ENCODE results near the gene RERE. TPM values are rescaled to one million over a fixed set of nuclear protein-coding genes. Genes with fewer than 3 reads are reported as not detected.

Gene RERE
- total RNA-seq, 1 experiment from 2014 or later, result 217 TPM

DNA sequence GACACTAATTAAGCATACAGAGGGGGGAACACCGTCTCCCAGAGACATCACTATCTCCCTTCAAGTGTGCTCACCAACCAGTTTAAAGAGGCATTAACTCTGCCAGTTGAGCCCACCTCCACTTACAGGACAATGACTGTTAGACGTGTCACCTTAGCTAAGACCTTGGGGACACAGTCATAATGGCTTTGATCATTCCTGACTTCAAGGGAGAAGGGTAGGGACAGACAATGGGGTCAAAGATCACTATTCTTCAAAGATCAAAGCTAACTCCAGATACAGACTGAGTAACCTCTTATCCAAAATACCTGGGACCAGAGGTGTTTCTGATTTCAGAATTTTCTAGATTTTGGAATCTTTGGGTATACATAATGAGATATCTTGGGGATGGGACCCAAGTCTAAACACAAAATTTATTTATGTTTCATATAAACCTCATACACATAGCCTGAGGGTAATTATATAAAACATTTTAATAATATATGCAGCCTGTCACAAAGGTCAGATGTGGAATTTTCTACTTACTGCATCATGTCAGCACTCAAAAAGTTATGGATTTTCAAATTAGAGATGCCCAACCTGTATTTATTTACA, 253.4 kb downstream of the RERE start:
- TF ChIP-seq, protein P1, sequence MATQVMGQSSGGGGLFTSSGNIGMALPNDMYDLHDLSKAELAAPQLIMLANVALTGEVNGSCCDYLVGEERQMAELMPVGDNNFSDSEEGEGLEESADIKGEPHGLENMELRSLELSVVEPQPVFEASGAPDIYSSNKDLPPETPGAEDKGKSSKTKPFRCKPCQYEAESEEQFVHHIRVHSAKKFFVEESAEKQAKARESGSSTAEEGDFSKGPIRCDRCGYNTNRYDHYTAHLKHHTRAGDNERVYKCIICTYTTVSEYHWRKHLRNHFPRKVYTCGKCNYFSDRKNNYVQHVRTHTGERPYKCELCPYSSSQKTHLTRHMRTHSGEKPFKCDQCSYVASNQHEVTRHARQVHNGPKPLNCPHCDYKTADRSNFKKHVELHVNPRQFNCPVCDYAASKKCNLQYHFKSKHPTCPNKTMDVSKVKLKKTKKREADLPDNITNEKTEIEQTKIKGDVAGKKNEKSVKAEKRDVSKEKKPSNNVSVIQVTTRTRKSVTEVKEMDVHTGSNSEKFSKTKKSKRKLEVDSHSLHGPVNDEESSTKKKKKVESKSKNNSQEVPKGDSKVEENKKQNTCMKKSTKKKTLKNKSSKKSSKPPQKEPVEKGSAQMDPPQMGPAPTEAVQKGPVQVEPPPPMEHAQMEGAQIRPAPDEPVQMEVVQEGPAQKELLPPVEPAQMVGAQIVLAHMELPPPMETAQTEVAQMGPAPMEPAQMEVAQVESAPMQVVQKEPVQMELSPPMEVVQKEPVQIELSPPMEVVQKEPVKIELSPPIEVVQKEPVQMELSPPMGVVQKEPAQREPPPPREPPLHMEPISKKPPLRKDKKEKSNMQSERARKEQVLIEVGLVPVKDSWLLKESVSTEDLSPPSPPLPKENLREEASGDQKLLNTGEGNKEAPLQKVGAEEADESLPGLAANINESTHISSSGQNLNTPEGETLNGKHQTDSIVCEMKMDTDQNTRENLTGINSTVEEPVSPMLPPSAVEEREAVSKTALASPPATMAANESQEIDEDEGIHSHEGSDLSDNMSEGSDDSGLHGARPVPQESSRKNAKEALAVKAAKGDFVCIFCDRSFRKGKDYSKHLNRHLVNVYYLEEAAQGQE (IDR thresholded peaks at IDR 0.05; ENCODE audit: insufficient read depth in 1 of 2, low read depth in 2 of 2, low read length in 1 of 2), result no peak
- no peak for TF ChIP-seq SIN3A (IDR thresholded peaks at IDR 0.05; ENCODE audit: borderline replicate concordance, insufficient read depth, low read depth, low read length)
- TF ChIP-seq CTCF (IDR thresholded peaks at IDR 0.05), result no peak
- TF ChIP-seq POLR2AphosphoS5 (IDR thresholded peaks at IDR 0.05; ENCODE audit: low read depth, low read length), result no peak
- no peak for TF ChIP-seq TCF7L2 (IDR thresholded peaks at IDR 0.05; ENCODE audit: low read depth, low read length)
- intact Hi-C loops (cut with micrococcal nuclease; ENCODE audit: unreplicated experiment) (no loop called here), in situ Hi-C loops (cut with HindIII; ENCODE audit: low pct_unique_long_range_greater_than_20kb, low sequenced_read_pairs) (no loop called here)
- BruUV-seq (replicated peaks), result TSS peak; percentile 6
- H3K36me3 ChIP-seq (ENCODE audit: control insufficient read depth, insufficient read depth, low read length), result no peaks in the 10 kb centered on the region
- POLR2A ChIA-PET, result no interaction called here
- no peak overlapping the region for H3K4me3 ChIP-seq (ENCODE audit: low read depth in 2 of 2, low read length in 2 of 2)
- no peaks in the 10 kb centered on the region for H3K27me3 ChIP-seq (ENCODE audit: control insufficient read depth, insufficient read depth, low read length)
- no peaks in the 10 kb centered on the region for H3K9me3 ChIP-seq (ENCODE audit: control insufficient read depth, insufficient read depth, low read depth, low read length)
- DNase-seq (ENCODE audit: low read depth, low spot score), result no peak
- CTCF ChIA-PET, result interaction anchor here (0.6 kb wide), 1 partner anchor 288 kb away, joined by 10 read pairs; no protein-coding TSS in a partner anchor
- peaks cover 46% of the 10 kb centered on the region for H3K4me1 ChIP-seq (ENCODE audit: control insufficient read depth, insufficient read depth, low read length)
- ATAC-seq, result no peak
- H3K27ac ChIP-seq (ENCODE audit: low read length), result no peak overlapping the region

DNA sequence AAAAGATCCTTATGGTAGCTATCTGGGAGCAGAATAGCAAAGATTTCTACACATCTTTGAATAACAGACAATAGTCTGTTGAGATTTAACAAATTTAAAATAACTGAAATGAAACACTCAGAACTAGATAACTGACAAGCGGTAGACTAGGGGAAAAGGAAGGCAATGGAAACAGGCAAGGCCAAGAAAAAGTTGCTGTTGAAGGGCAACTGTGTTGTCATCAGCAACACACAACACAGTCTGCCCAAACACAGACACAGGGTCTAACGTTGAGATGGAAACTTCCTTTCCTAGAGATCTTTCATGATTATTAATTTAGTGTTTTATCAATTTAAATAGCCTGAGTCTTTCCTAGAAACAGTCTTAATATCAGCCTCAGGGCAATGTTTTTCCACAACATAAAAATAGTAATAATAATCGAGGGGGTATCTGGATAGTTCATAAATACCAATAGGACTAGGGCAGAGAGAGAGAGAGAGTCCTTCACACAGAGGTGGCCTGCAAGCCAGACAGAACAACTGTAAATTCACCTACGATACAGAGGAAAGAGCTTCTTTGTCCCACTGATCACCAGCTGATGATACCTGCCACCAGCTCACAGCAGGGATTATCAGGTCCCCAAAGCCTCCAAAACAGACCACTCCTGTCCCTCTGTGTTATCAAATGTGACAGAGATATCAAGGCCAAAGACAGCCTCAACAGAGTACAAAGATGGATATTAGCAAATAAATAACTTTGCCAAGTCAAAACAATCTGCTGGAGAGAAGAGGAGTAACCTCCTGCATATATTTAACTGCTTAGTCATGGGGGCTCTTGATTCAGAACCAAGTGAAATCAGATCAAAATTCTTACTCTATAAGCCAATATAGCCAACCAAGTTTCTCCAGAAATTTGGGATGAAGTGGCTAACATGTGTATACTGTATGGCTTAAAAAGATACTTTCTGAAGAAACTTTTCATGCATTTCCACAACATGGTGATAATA, 254.3 kb downstream of the RERE start:
- BruUV-seq (replicated peaks), result no TSS peak
- peaks cover 46% of the 10 kb centered on the region for H3K4me1 ChIP-seq (ENCODE audit: control insufficient read depth, insufficient read depth, low read length)
- no peaks in the 10 kb centered on the region for H3K27me3 ChIP-seq (ENCODE audit: control insufficient read depth, insufficient read depth, low read length)
- H3K4me3 ChIP-seq (ENCODE audit: low read depth in 2 of 2, low read length in 2 of 2), result no peak overlapping the region
- H3K27ac ChIP-seq (ENCODE audit: low read length), result peak overlapping the region; percentile 5
- no peaks in the 10 kb centered on the region for H3K36me3 ChIP-seq (ENCODE audit: control insufficient read depth, insufficient read depth, low read length)
- DNase-seq (ENCODE audit: low read depth, low spot score) (no peak), ATAC-seq (peak; percentile 33)
- intact Hi-C loops (cut with micrococcal nuclease; ENCODE audit: unreplicated experiment), result no loop called here
- TF ChIP-seq TCF7L2 (IDR thresholded peaks at IDR 0.05; ENCODE audit: low read depth, low read length) (no peak), CTCF (IDR thresholded peaks at IDR 0.05) (no peak), SIN3A (IDR thresholded peaks at IDR 0.05; ENCODE audit: borderline replicate concordance, insufficient read depth, low read depth, low read length) (no peak), POLR2AphosphoS5 (IDR thresholded peaks at IDR 0.05; ENCODE audit: low read depth, low read length) (no peak)
- TF ChIP-seq, protein P1 (IDR thresholded peaks at IDR 0.05; ENCODE audit: insufficient read depth in 1 of 2, low read depth in 2 of 2, low read length in 1 of 2), result no peak
- in situ Hi-C loops (cut with HindIII; ENCODE audit: low pct_unique_long_range_greater_than_20kb, low sequenced_read_pairs), result no loop called here
- ChIA-PET CTCF (interaction anchor here (0.6 to 1.3 kb wide), 3 partner anchors 71 to 289 kb away, joined by 3 to 10 read pairs (median 6); no protein-coding TSS in a partner anchor), POLR2A (no interaction called here)
- H3K9me3 ChIP-seq (ENCODE audit: control insufficient read depth, insufficient read depth, low read depth, low read length), result no peaks in the 10 kb centered on the region

Measured in Panc1 (cell line).